ENCODE results near the gene GSN.
A peak's percentile ranks its signal among the peaks of the same experiment; 100 is the strongest.

GSN gene

GRCh38 chr9:121345070-121345469, 77.1 kb downstream of the GSN start:
- no peaks in the 10 kb centered on the region for H3K36me3 ChIP-seq (ENCODE audit: insufficient read depth)

GRCh38 chr9:121348221-121348620, 80.3 kb downstream of the GSN start:
- Histone ChIP-seq H3K79me2 (ENCODE audit: insufficient read depth, low read depth) (no peaks in the 10 kb centered on the region), H2AFZ (ENCODE audit: low read depth) (no peak overlapping the region), H3K9ac (no peak overlapping the region), H3K27me3 (ENCODE audit: insufficient read depth, low read depth) (no peaks in the 10 kb centered on the region), H3K36me3 (ENCODE audit: insufficient read depth) (0 out of 2 replicates have a peak, but pooled peaks cover 2% of the 10 kb centered on the region), H3K27ac (no peak overlapping the region), H3K4me1 (ENCODE audit: low read depth, poor library complexity, severe bottlenecking) (peaks cover 36% of the 10 kb centered on the region), H3K4me3 (IDR thresholded peaks at IDR 0.05; ENCODE audit: insufficient read depth, low read depth, low read length) (no peak overlapping the region), H3K4me2 (no peak overlapping the region), H4K20me1 (ENCODE audit: insufficient read depth) (peaks cover 4% of the 10 kb centered on the region; the same call in 1 of the 2 replicates)
- TF ChIP-seq CTCF (conservative IDR thresholded peaks at IDR 0.05; ENCODE audit: low read depth, low read length) = no peak

More at GRCh38 chr9:121345070-121345469, 77.1 kb downstream of the GSN start:
- peak overlapping the region; percentile 59 for H3K27ac ChIP-seq
- H3K79me2 ChIP-seq (ENCODE audit: insufficient read depth, low read depth) = no peaks in the 10 kb centered on the region
- no peaks in the 10 kb centered on the region for H3K27me3 ChIP-seq (ENCODE audit: insufficient read depth, low read depth)
- TF ChIP-seq CTCF (conservative IDR thresholded peaks at IDR 0.05; ENCODE audit: low read depth, low read length) = no peak
- peaks cover 4% of the 10 kb centered on the region; the same call in 1 of the 2 replicates for H4K20me1 ChIP-seq (ENCODE audit: insufficient read depth)
- H3K4me2 ChIP-seq = peak overlapping the region; percentile 55
- H3K9ac ChIP-seq = no peak overlapping the region; the same call in 1 of the 2 replicates
- no peak overlapping the region for H3K4me3 ChIP-seq (IDR thresholded peaks at IDR 0.05; ENCODE audit: insufficient read depth, low read depth, low read length)
- peaks cover 60% of the 10 kb centered on the region for H3K4me1 ChIP-seq (ENCODE audit: low read depth, poor library complexity, severe bottlenecking)
- no peak overlapping the region for H2AFZ ChIP-seq (ENCODE audit: low read depth)

GRCh38 chr9:121349009-121349408, 81.0 kb downstream of the GSN start:
- no peak overlapping the region for H3K27ac ChIP-seq
- no peaks in the 10 kb centered on the region for H3K27me3 ChIP-seq (ENCODE audit: insufficient read depth, low read depth)
- H3K9ac ChIP-seq = no peak overlapping the region
- H3K79me2 ChIP-seq (ENCODE audit: insufficient read depth, low read depth) = no peaks in the 10 kb centered on the region
- no peak overlapping the region for H3K4me2 ChIP-seq
- H2AFZ ChIP-seq (ENCODE audit: low read depth) = no peak overlapping the region
- H4K20me1 ChIP-seq (ENCODE audit: insufficient read depth) = peaks cover 4% of the 10 kb centered on the region; the same call in 1 of the 2 replicates
- H3K36me3 ChIP-seq (ENCODE audit: insufficient read depth) = 0 out of 2 replicates have a peak, but pooled peaks cover 2% of the 10 kb centered on the region
- TF ChIP-seq CTCF (conservative IDR thresholded peaks at IDR 0.05; ENCODE audit: low read depth, low read length) = no peak
- H3K4me1 ChIP-seq (ENCODE audit: low read depth, poor library complexity, severe bottlenecking) = peaks cover 28% of the 10 kb centered on the region
- H3K4me3 ChIP-seq (IDR thresholded peaks at IDR 0.05; ENCODE audit: insufficient read depth, low read depth, low read length) = no peak overlapping the region

- no peak overlapping the region for H2AFZ ChIP-seq (ENCODE audit: low read depth)
- no peak overlapping the region for H3K9ac ChIP-seq
- no peak overlapping the region for H3K4me3 ChIP-seq (IDR thresholded peaks at IDR 0.05; ENCODE audit: insufficient read depth, low read depth, low read length)
- peaks cover 18% of the 10 kb centered on the region for H3K4me1 ChIP-seq (ENCODE audit: low read depth, poor library complexity, severe bottlenecking)
- H3K79me2 ChIP-seq (ENCODE audit: insufficient read depth, low read depth) = no peaks in the 10 kb centered on the region
- no peaks in the 10 kb centered on the region for H3K27me3 ChIP-seq (ENCODE audit: insufficient read depth, low read depth)
- TF ChIP-seq CTCF (conservative IDR thresholded peaks at IDR 0.05; ENCODE audit: low read depth, low read length) = no peak
- no peak overlapping the region for H3K4me2 ChIP-seq
- H3K27ac ChIP-seq = no peak overlapping the region
- no peaks in the 10 kb centered on the region for H4K20me1 ChIP-seq (ENCODE audit: insufficient read depth)
- 0 out of 2 replicates have a peak, but pooled peaks cover 2% of the 10 kb centered on the region for H3K36me3 ChIP-seq (ENCODE audit: insufficient read depth)
Observed at GRCh38 chr9:121350036-121350435, 82.1 kb downstream of the GSN start.

Data from KMS-11 (cell line).